Measurements from ENCODE around the gene SETD1A. TPM values are rescaled to one million over a fixed set of nuclear protein-coding genes. Genes with fewer than 3 reads are reported as not detected.

SETD1A gene
- total and polyA plus RNA-seq, 2 of the 8 experiments (the other 6 are each of a cell fraction or from before 2014, with no cell fraction given), result 4.8 to 29.0 TPM

- TF ChIP-seq PHF8 (conservative IDR thresholded peaks at IDR 0.05; ENCODE audit: low read depth, low read length), result no peak
- no peak for TF ChIP-seq E2F6 (IDR thresholded peaks at IDR 0.05)
- no peak for TF ChIP-seq CTBP2 (IDR thresholded peaks at IDR 0.05; ENCODE audit: borderline replicate concordance, insufficient read depth, insufficient read length, low read length)
- no peak for TF ChIP-seq YY1 (IDR thresholded peaks at IDR 0.05; ENCODE audit: low read depth, low read length)
- TF ChIP-seq HDAC2 (IDR thresholded peaks at IDR 0.05; ENCODE audit: borderline replicate concordance in 1 of 2, low read depth in 2 of 2, low read length in 2 of 2), result no peak
- no peak for TF ChIP-seq CHD1 (IDR thresholded peaks at IDR 0.05; ENCODE audit: low read depth, low read length)
These were observed 45.3 kb downstream of the SETD1A start (continued) for GRCh38 chr16:31002862-31003341.

Measured in H1 (cell line).